GM19193 (cell line): ENCODE measurements around the gene CERS3.

Experiments
- POLR2A ChIP-seq: IDR thresholded peaks from 4 replicates; pipeline ENCODE4 v1.6.1; 2011; ENCODE audit not compliant: insufficient read depth, insufficient read length; ENCODE audit errors: extremely low read depth

CERS3 gene

DNA sequence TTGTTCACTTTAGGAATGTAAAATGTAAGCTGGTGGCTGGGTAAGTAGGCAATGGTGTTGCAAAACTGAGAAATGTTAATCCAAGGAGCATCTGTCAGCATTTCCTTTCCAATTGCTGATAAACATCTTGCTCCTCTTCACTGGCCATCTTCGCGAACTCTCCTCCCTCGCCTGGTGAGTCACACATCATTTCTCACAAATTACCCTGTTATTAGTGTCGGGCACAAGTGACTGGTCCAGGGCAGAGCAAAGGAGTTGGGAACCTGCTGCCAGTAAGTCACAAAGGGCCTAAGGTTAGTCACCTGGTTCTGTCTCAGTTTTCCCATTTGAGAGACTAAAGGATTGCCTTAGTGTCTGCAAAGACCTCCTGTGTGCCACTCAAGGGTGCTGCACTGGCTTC lies 13.0 kb downstream of the CERS3 start:
- no peak for TF ChIP-seq POLR2A

DNA sequence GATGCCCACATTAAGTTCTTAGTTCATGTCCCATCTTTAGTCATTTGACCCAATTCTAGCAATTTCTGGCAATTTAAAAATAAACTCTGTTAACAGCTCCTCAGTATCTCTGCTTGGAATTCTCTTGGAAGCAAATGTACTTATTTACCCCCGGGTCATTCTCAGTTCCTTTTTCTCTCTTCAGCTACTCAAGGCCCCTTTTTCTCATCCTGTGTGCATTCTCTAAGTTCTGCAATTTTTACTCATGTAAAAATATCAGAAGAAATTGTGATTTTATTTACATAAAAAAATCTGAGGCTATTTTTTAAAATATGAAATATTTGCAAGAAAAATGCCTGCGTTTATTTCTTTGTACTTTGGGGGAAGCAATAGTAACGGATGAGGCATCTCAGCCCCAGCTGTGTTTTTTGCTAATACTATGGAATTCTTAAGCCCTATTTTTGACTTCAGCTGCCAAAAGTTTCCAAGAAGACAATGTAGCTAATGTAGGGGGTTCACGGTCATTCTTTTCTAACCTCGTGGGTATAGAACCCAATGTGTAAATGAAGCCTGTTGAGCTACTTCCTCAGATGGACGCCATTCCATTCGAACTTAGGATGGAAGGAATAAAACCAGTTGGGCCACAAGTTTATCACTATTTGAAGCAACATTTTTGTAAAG lies 20.0 kb downstream of the CERS3 start:
- no peak for TF ChIP-seq POLR2A

DNA sequence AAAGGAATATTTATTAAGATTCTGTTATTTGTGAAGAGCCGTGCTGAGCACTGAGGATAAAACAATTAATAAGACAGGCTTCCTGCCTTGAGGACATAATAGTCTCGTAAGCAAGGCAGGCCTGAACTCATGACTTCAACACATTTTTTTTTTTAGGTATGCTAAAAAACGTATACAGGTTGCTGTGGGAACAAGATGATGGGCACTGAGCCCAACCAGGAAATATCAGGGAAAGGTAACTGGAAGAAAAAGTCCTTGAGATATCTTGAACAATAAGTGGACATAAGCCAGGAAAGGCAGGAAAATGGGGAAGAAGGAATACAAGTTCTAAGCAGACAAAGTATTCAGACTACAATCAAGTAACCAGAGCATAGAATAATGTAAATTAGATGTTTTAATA lies 26.1 kb downstream of the CERS3 start:
- no peak for TF ChIP-seq POLR2A

DNA sequence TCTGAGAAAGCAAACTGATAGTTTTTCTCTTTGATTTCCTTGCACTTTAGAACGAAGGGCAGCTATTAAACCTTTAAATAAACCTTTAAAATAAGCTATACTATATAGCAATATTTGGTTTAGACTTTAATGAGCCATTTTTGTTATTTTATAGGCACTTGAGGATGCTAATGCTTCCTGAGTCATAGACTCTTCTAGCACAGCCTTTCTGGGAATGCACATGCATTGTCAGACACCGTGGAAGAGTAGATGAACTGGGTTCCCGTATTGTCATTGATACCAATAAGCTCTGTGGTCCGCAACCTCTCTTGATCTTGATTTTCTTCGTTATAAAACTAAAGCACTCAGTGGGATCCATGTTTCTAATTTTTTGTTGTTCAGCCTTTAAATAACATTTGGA lies 27.6 kb downstream of the CERS3 start:
- no peak for TF ChIP-seq POLR2A

- TF ChIP-seq POLR2A: no peak
These were observed 28.3 kb downstream of the CERS3 start for GRCh38 chr15:100500226-100500990.

- no peak for TF ChIP-seq POLR2A
These were observed 32.9 kb downstream of the CERS3 start for GRCh38 chr15:100495861-100496260.

- TF ChIP-seq POLR2A: no peak
These were observed 35.5 kb downstream of the CERS3 start for GRCh38 chr15:100493213-100493612.

DNA sequence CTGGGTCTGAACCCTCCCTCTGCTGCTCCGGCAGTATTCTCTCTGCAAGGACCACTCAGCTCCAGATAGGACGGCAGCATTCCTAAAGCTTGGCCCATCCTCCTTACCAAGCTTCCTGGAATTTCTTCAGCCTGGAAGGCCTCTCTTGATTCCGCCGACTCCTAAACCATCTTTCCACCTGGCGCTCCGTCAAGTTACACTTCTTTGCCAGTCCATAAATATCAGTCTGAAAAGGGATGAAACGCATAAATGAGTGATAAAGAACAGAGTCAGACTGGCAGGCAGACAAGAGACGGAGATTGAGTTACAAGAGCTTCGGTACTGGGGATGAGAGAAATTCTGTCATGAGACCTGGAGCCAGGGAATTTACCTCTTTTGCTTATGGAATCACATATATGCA lies 44.3 kb downstream of the CERS3 start:
- no peak for TF ChIP-seq POLR2A

DNA sequence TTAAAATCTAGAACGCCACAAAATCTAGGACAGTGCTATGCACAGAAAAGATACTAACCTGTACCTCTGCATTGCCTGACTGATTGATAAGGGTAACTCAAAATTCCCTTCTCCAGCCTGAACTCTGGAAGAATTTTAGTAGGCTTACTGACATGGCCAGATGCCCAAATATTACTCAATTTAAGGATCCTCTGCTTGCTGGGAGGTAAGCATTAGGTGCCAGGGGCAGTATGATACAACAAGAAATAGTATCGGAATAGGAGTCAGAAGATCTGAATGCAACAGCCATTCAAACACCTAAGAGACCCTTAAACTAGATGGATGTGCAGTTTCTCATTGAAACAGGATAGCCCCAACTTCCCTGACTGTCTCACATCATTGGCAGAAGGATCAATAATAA lies 45.4 kb downstream of the CERS3 start:
- TF ChIP-seq POLR2A: no peak

- no peak for TF ChIP-seq POLR2A
These were observed 51.9 kb downstream of the CERS3 start for GRCh38 chr15:100476805-100477204.

DNA sequence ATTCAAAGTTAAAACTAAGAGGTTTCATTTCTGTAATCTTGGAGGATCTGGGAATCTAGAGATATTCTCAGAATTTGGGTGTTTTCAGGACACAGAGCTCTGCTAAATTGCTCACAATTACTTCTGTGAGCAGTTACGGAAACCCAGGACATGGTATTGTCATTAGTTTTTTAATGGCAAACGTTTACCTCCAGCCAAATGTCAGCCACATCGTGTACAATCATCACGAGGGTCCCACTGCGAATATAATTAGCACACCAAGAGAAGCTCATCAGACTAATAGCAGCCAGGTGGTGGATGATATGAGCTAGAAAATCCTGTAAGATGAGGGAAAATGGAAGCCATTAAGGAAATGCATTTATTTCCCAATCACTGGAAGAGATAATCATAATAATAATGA lies 56.0 kb downstream of the CERS3 start:
- TF ChIP-seq POLR2A: no peak

DNA sequence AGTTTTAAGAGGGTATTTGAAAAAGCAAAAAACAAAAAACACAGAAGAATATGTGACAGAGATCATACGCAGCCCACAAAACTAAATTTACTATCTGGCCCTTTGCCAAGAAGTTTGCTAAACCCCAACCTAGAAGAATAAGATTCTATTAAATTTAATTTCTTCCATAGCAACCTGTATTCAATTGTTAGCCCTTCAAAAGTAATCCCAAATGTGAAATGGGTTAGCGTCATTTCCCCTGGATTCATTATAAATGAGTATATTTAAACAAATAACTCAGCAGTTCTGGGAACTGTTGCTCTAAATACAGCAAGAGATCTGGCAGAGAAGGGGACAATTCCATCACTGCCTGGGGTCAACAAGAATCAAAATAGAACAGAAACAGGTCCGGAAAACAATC lies 56.8 kb downstream of the CERS3 start:
- TF ChIP-seq POLR2A: no peak

- TF ChIP-seq POLR2A: no peak
These were observed 60.5 kb downstream of the CERS3 start for GRCh38 chr15:100468285-100468684.

DNA sequence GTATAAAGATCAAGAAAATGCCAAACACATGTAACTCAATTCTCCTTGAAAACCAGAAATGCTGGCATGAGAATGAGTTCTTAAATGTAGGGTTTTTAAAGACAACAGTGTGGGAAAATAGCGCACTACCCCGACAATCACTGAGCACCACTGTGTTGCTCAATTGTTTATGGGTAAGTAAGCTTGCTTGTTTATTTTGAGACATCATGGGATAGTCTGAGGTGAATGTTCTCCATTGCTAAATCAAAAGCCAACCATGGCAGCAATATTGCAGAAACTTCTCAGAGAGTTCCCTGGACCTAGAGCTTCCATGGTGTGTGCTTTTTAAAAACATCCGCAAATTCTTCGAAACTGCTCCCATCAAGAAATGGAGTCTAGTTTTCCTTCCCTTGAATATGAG lies 62.7 kb downstream of the CERS3 start:
- TF ChIP-seq POLR2A: no peak

DNA sequence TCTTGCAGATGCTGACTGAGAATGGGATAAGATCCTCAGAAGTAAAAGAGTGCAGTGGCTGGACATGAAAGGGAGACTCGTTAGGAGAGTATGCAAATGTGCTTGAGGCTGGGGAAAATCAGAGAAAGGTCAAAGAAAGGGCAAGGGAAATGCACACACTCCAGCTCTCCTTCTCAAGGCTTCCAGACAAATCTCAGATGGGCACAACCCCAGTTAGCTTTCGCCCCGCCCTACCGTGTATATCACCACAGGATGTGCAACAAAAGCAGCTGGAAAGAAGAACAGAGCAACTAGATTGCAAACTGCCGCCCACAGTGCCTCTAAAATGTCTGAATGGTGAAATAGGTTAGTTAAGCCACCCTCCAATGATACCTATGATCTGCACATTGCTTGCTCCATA lies 63.9 kb downstream of the CERS3 start:
- no peak for TF ChIP-seq POLR2A

- no peak for TF ChIP-seq POLR2A
These were observed 64.5 kb downstream of the CERS3 start for GRCh38 chr15:100464256-100464655.
